ENCODE data around the gene AGBL1. TPM values are rescaled to one million over a fixed set of nuclear protein-coding genes. Genes with fewer than 3 reads are reported as not detected.

AGBL1 gene
- total and polyA plus RNA-seq, 9 donors: under 0.01 to 0.02 TPM; not detected in 7

- H3K4me1 ChIP-seq (ENCODE audit: insufficient read depth): no peaks in the 10 kb centered on the region
- 64 to 71% (median 65%) methylated on average over 1 of the region's 1 CpG for WGBS, 3 donors
- no peak overlapping the region for H3K4me3 ChIP-seq
- no peak overlapping the region for H3K27ac ChIP-seq
- TF ChIP-seq, protein P1, sequence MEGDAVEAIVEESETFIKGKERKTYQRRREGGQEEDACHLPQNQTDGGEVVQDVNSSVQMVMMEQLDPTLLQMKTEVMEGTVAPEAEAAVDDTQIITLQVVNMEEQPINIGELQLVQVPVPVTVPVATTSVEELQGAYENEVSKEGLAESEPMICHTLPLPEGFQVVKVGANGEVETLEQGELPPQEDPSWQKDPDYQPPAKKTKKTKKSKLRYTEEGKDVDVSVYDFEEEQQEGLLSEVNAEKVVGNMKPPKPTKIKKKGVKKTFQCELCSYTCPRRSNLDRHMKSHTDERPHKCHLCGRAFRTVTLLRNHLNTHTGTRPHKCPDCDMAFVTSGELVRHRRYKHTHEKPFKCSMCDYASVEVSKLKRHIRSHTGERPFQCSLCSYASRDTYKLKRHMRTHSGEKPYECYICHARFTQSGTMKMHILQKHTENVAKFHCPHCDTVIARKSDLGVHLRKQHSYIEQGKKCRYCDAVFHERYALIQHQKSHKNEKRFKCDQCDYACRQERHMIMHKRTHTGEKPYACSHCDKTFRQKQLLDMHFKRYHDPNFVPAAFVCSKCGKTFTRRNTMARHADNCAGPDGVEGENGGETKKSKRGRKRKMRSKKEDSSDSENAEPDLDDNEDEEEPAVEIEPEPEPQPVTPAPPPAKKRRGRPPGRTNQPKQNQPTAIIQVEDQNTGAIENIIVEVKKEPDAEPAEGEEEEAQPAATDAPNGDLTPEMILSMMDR (IDR thresholded peaks at IDR 0.05): no peak
- TF ChIP-seq POLR2A (IDR thresholded peaks at IDR 0.05) (no peak), EP300 (IDR thresholded peaks at IDR 0.05) (no peak)
- no peaks in the 10 kb centered on the region for H3K36me3 ChIP-seq
- no peak for DNase-seq
- H3K27me3 ChIP-seq: no peaks in the 10 kb centered on the region
- intact Hi-C loops (cut with DNase I): no loop called here
- no peaks in the 10 kb centered on the region for H3K9me3 ChIP-seq
These were observed 461.9 kb downstream of the AGBL1 start for GRCh38 chr15:86541540-86541939.

- TF ChIP-seq POLR2A (IDR thresholded peaks at IDR 0.05) (no peak), EP300 (IDR thresholded peaks at IDR 0.05) (no peak)
- TF ChIP-seq, protein P1 (IDR thresholded peaks at IDR 0.05): no peak
These were observed 470.4 kb downstream of the AGBL1 start for GRCh38 chr15:86550075-86550474.

DNA sequence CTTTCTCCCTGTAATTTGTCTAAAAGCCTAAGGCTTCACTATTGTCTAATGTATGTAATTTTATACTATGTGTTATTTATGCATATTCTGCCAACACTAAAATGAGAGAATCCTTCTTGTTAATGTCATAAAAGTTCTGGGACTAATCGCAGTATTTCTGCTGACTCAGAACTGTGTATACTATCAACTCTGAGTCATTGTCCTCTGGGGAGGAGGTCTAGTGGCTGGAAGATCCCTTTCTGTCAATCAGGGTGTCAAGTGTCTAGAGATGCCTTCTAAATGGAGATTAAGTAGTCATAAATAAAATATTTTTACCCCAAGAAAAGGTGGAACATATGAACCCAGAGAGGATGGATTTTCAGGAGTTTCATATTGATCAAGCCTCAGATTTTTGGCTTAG lies 473.4 kb downstream of the AGBL1 start:
- no peak overlapping the region for H3K27ac ChIP-seq
- H3K36me3 ChIP-seq: no peaks in the 10 kb centered on the region
- DNase-seq: no peak
- intact Hi-C loops (cut with DNase I): no loop called here
- WGBS, 3 donors: 48 to 59% (median 50%) methylated on average over 1 of the region's 1 CpG
- no peaks in the 10 kb centered on the region for H3K4me1 ChIP-seq (ENCODE audit: insufficient read depth)
- no peaks in the 10 kb centered on the region for H3K9me3 ChIP-seq
- H3K4me3 ChIP-seq: no peak overlapping the region
- H3K27me3 ChIP-seq: no peaks in the 10 kb centered on the region
- TF ChIP-seq POLR2A (IDR thresholded peaks at IDR 0.05) (no peak), EP300 (IDR thresholded peaks at IDR 0.05) (no peak)
- TF ChIP-seq, protein P1 (IDR thresholded peaks at IDR 0.05): no peak

More at GRCh38 chr15:86550075-86550474, 470.4 kb downstream of the AGBL1 start:
- no peaks in the 10 kb centered on the region for H3K36me3 ChIP-seq
- H3K27ac ChIP-seq: no peak overlapping the region
- H3K4me3 ChIP-seq: no peak overlapping the region
- no peaks in the 10 kb centered on the region for H3K4me1 ChIP-seq (ENCODE audit: insufficient read depth)
- no peak for DNase-seq
- WGBS, 3 donors: 63 to 74% (median 66%) methylated on average over 1 of the region's 1 CpG
- intact Hi-C loops (cut with DNase I): no loop called here
- H3K9me3 ChIP-seq: no peaks in the 10 kb centered on the region
- H3K27me3 ChIP-seq: no peaks in the 10 kb centered on the region

DNA sequence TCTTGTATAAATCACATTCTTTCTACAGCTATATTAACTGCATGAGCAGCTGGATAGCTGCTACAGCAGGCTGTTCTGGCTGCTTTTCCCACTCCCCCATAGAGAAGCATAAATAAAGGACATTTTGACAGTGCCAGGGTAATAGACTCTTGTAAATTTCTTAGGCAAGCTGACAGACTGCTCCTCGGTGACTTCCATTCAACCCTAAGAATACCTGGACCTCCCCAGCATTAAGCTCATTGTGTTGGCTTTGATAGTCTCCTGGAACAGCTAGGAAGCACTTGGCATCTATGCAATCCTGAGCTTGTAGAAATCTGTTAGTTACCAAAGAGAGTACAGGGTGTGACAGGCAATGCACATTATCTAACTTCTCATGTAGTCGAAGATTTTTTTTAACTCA lies 475.4 kb downstream of the AGBL1 start:
- H3K27ac ChIP-seq: no peak overlapping the region
- no peaks in the 10 kb centered on the region for H3K27me3 ChIP-seq
- H3K4me1 ChIP-seq (ENCODE audit: insufficient read depth): no peaks in the 10 kb centered on the region
- no peak for DNase-seq
- H3K36me3 ChIP-seq: no peaks in the 10 kb centered on the region
- WGBS, 3 donors: 4 to 10% (median 10%) methylated on average over 2 of the region's 2 CpGs
- no peak overlapping the region for H3K4me3 ChIP-seq
- H3K9me3 ChIP-seq: no peaks in the 10 kb centered on the region
- no peak for TF ChIP-seq EP300 (IDR thresholded peaks at IDR 0.05)
- TF ChIP-seq, protein P1 (IDR thresholded peaks at IDR 0.05): no peak
- no peak for TF ChIP-seq POLR2A (IDR thresholded peaks at IDR 0.05)
- intact Hi-C loops (cut with DNase I): no loop called here
